GM19463 (cell line): ENCODE results near the gene NTN4.
"Not testable (repeated sequence)": the region's sequence is repeated elsewhere in the genome, so short reads cannot be mapped to it uniquely, and the experiment has no call there.

ENCODE experiments used
- ATAC-seq: cut with Tn5 transposase; IDR thresholded peaks from one replicate; pipeline ENCODE4 v1.9.1; 2021; ENCODE audit warnings: mild to moderate bottlenecking, moderate library complexity; ENCODE audit not compliant: unreplicated experiment

The NTN4 gene

GRCh38 chr12:95715177-95715576 lies 75.4 kb downstream of the NTN4 start:
- ATAC-seq = no peak

- ATAC-seq = no peak
These were observed 78.3 kb downstream of the NTN4 start for GRCh38 chr12:95712269-95712668.

- ATAC-seq = no peak
These were observed 80.2 kb downstream of the NTN4 start for GRCh38 chr12:95710386-95710785.

- ATAC-seq = no peak
These were observed 81.4 kb downstream of the NTN4 start for GRCh38 chr12:95709152-95709551.

GRCh38 chr12:95705143-95705542 lies 85.4 kb downstream of the NTN4 start:
- ATAC-seq = no peak

GRCh38 chr12:95703986-95704385 lies 86.6 kb downstream of the NTN4 start:
- ATAC-seq = no peak

- no peak for ATAC-seq
These were observed 88.7 kb downstream of the NTN4 start for GRCh38 chr12:95701722-95702418.

- no peak for ATAC-seq
These were observed 89.3 kb downstream of the NTN4 start for GRCh38 chr12:95701275-95701674.

- peak; percentile 97 for ATAC-seq
These were observed 90.2 kb downstream of the NTN4 start for GRCh38 chr12:95700316-95700785.

GRCh38 chr12:95699579-95699978 lies 91.0 kb downstream of the NTN4 start:
- ATAC-seq = no peak

- no peak for ATAC-seq
These were observed 96.4 kb downstream of the NTN4 start for GRCh38 chr12:95694136-95694535.

- ATAC-seq = no peak
These were observed 96.9 kb downstream of the NTN4 start for GRCh38 chr12:95693689-95694088.

GRCh38 chr12:95690861-95691635 lies 99.5 kb downstream of the NTN4 start:
- ATAC-seq = no peak

- ATAC-seq = no peak
These were observed 102.6 kb downstream of the NTN4 start for GRCh38 chr12:95687937-95688336.

GRCh38 chr12:95683418-95683817 lies 107.1 kb downstream of the NTN4 start:
- ATAC-seq = no peak

GRCh38 chr12:95681210-95681765 lies 109.3 kb downstream of the NTN4 start:
- no peak for ATAC-seq

GRCh38 chr12:95678684-95679083 lies 111.9 kb downstream of the NTN4 start:
- no peak for ATAC-seq

- ATAC-seq = not testable (repeated sequence)
These were observed 112.8 kb downstream of the NTN4 start for GRCh38 chr12:95677782-95678181.

- no peak for ATAC-seq
These were observed 115.9 kb downstream of the NTN4 start for GRCh38 chr12:95674631-95675030.

- no peak for ATAC-seq
These were observed 116.4 kb downstream of the NTN4 start for GRCh38 chr12:95674163-95674562.

- ATAC-seq = no peak
These were observed 117.0 kb downstream of the NTN4 start for GRCh38 chr12:95673576-95673975.

- ATAC-seq = no peak
These were observed 118.4 kb downstream of the NTN4 start for GRCh38 chr12:95672166-95672565.
